HepG2 (cell line): ENCODE results near the gene NIPSNAP3A. TPM values are rescaled to one million over a fixed set of nuclear protein-coding genes. Genes with fewer than 3 reads are reported as not detected.
A peak's percentile ranks its signal among the peaks of the same experiment; 100 is the strongest.

Experiments used
- ATAC-seq: fragments of 200-7000 bp; cut with Tn5 transposase; 3 replicates; pipeline ENCODE4 v1.9.1; 2020; ENCODE audit warnings: mild to moderate bottlenecking, moderate library complexity
- Bru-seq: library from RNA; stranded (reverse); fragments of 400-500 nt; gene quantifications from one replicate; lab custom pipeline; 2021; lab: Mats Ljungman, UMichigan
- BruChase-seq, 2 experiments: library from RNA; stranded (reverse); fragments of 400-500 nt; gene quantifications; one replicate each; lab custom pipeline; 2021; lab: Mats Ljungman, UMichigan
- BruUV-seq: library from RNA; stranded (reverse); fragments of 400-500 nt; replicated peaks from 2 replicates; lab custom pipeline; 2021; lab: Mats Ljungman, UMichigan
- CTCF ChIA-PET: fragments of 300-600 bp; formaldehyde crosslinking; extraction: SDS; loops from one replicate; lab custom pipeline; 2021; ENCODE audit warnings: low total read pairs, inconsistent platforms, low intra/inter-chr PET ratio; lab: Yijun Ruan, JAX
- POLR2A ChIA-PET: fragments of 350-600 bp; sonication (Branson Sonifier 250); formaldehyde crosslinking; loops from one replicate; lab custom pipeline; 2020; ENCODE audit warnings: antibody characterized with exemption, inconsistent platforms; lab: Yijun Ruan, JAX
- DNase-seq: peaks from one replicate; pipeline ENCODE4 v3.0.0-alpha.2; 2015; ENCODE audit warnings: low spot score
- FAIRE-seq: peaks from 3 replicates; lab custom pipeline; 2011; peaks lifted over from hg19 to GRCh38; lab: Jason Lieb, UNC
- H2AFZ ChIP-seq: one replicate; pipeline ENCODE4 v1.6.1; 2011; ENCODE audit warnings: low read length, inconsistent platforms
- H3K27ac ChIP-seq: fragments of 300-600 bp; 3 replicates; pipeline ENCODE4 v1.8.0; 2011; ENCODE audit warnings: mixed run types, mild to moderate bottlenecking, mixed read lengths, low read length, inconsistent platforms; ENCODE audit not compliant: insufficient read depth; ENCODE audit errors: extremely low read length
- H3K27me3 ChIP-seq, 2 experiments: fragments of 200-600 bp in 1 of 2; 2 replicates in 1 of 2; 3 replicates in 1 of 2; pipeline versions ENCODE4 v1.6.0 to v1.8.0; 2011; ENCODE audit warnings: low read length in 2 of 2, mild to moderate bottlenecking in 2 of 2, moderate library complexity in 2 of 2, inconsistent platforms in 1 of 2; ENCODE audit not compliant: insufficient read depth in 2 of 2, control insufficient read depth in 1 of 2
- H3K36me3 ChIP-seq, 2 experiments: fragments of 200-600 bp in 1 of 2; replicated peaks in 1 of 2; 2 replicates in 1 of 2; 3 replicates in 1 of 2; pipeline versions ENCODE4 v1.5.1 to v1.8.0; 2011; ENCODE audit warnings: low read length in 2 of 2, inconsistent platforms in 1 of 2; ENCODE audit not compliant: insufficient read depth in 2 of 2, control insufficient read depth in 1 of 2
- H3K4me1 ChIP-seq: 2 replicates; pipeline ENCODE4 v1.5.1; 2012; ENCODE audit warnings: low read length, inconsistent platforms; ENCODE audit not compliant: insufficient read depth
- H3K4me2 ChIP-seq: 2 replicates; pipeline ENCODE4 v1.6.0; 2011; ENCODE audit warnings: low read depth, low read length, inconsistent platforms
- H3K4me3 ChIP-seq, 3 experiments: fragments of 200-600 bp in 1 of 3; sonication (generic), shearing (Covaris generic) in 1 of 3; replicated peaks in 1 of 3; 2 replicates each; pipeline ENCODE4 v1.5.1; 2011 to 2016; ENCODE audit warnings: low read length in 3 of 3, inconsistent platforms in 2 of 3, low read depth in 2 of 3, mild to moderate bottlenecking in 2 of 3, control low read depth in 1 of 3, mixed read lengths in 1 of 3; ENCODE audit not compliant: insufficient read depth in 1 of 3
- H3K79me2 ChIP-seq: one replicate; pipeline ENCODE4 v1.6.1; 2011; ENCODE audit warnings: low read length, inconsistent platforms; ENCODE audit not compliant: insufficient read depth
- H3K9ac ChIP-seq: 2 replicates; pipeline ENCODE4 v1.6.0; 2011; ENCODE audit warnings: mild to moderate bottlenecking, low read depth, low read length, inconsistent platforms; ENCODE audit not compliant: insufficient read depth
- H3K9me3 ChIP-seq: 2 replicates; pipeline ENCODE4 v1.5.1; 2012; ENCODE audit warnings: mild to moderate bottlenecking, low read length
- H4K20me1 ChIP-seq: 2 replicates; pipeline ENCODE4 v1.6.0; 2011; ENCODE audit warnings: inconsistent platforms, mild to moderate bottlenecking, low read length, moderate library complexity; ENCODE audit not compliant: insufficient read depth
- AGO1 ChIP-seq: fragments of 200-400 bp; formaldehyde crosslinking; IDR thresholded peaks from 2 replicates; pipeline ENCODE4 v1.6.1; 2017; ENCODE audit warnings: mild to moderate bottlenecking, low read depth, low read length, moderate library complexity; ENCODE audit not compliant: poor library complexity, severe bottlenecking
- CREM ChIP-seq, 2 experiments: sonication (generic) in 1 of 2; formaldehyde crosslinking in 1 of 2; IDR thresholded peaks; 2 replicates each; pipeline versions ENCODE4 v1.4.0 to v1.6.1; 2016 to 2020; ENCODE audit warnings: antibody characterized with exemption in 1 of 2, mild to moderate bottlenecking in 1 of 2, missing genetic modification reagents in 1 of 2
- E2F1 ChIP-seq: sonication (generic); formaldehyde crosslinking; IDR thresholded peaks from 2 replicates; pipeline ENCODE4 v1.5.0; 2020; ENCODE audit warnings: missing genetic modification reagents
- MBNL3 ChIP-seq: fragments of 250-450 bp; sonication (Bioruptor Pico); conservative IDR thresholded peaks from 2 replicates; pipeline ENCODE4 v1.8.0; 2022; ENCODE audit warnings: mild to moderate bottlenecking, inconsistent platforms
- MYC ChIP-seq: sonication (generic); formaldehyde crosslinking; IDR thresholded peaks from 2 replicates; pipeline ENCODE4 v1.9.0; 2021; ENCODE audit warnings: missing genetic modification reagents, borderline replicate concordance
- REL ChIP-seq: sonication (generic); formaldehyde crosslinking; conservative IDR thresholded peaks from 2 replicates; pipeline ENCODE4 v1.8.0; 2022; ENCODE audit warnings: mild to moderate bottlenecking, missing genetic modification reagents, moderate library complexity
- SRSF4 ChIP-seq: fragments of 200-400 bp; formaldehyde crosslinking; IDR thresholded peaks from one replicate; pipeline ENCODE4 v1.6.1; 2018; ENCODE audit warnings: mild to moderate bottlenecking, low read depth, low read length, moderate library complexity; ENCODE audit not compliant: poor library complexity, severe bottlenecking
- SRY ChIP-seq: sonication (generic); formaldehyde crosslinking; IDR thresholded peaks from 2 replicates; pipeline ENCODE4 v1.8.0; 2022; ENCODE audit warnings: mild to moderate bottlenecking, missing genetic modification reagents
- TBX3 ChIP-seq: fragments of 450-650 bp; IDR thresholded peaks from 2 replicates; pipeline ENCODE4 v1.6.1; 2017; ENCODE audit warnings: antibody characterized with exemption, mild to moderate bottlenecking, inconsistent platforms, borderline replicate concordance
- TERF1 ChIP-seq: sonication (generic); formaldehyde crosslinking; IDR thresholded peaks from 2 replicates; pipeline ENCODE4 v1.8.0; 2022; ENCODE audit warnings: mild to moderate bottlenecking, missing genetic modification reagents, moderate library complexity
- YEATS4 ChIP-seq: sonication (generic); formaldehyde crosslinking; IDR thresholded peaks from 2 replicates; pipeline ENCODE4 v1.4.0; 2020; ENCODE audit warnings: missing genetic modification reagents, borderline replicate concordance
- ZBTB38 ChIP-seq: sonication (generic); formaldehyde crosslinking; IDR thresholded peaks from 2 replicates; pipeline ENCODE4 v1.5.1; 2020; ENCODE audit warnings: mild to moderate bottlenecking, missing genetic modification reagents
- ZNF17 ChIP-seq: sonication (generic); formaldehyde crosslinking; IDR thresholded peaks from 2 replicates; pipeline ENCODE4 v1.5.0; 2020; ENCODE audit warnings: mild to moderate bottlenecking, missing genetic modification reagents
- WGBS: methylation state at CpG from one replicate; pipeline ENCODE4 v1.1.6; 2017; ENCODE audit warnings: low lambda C conversion rate; 5-methylcytosine and 5-hydroxymethylcytosine counted together
- in situ Hi-C: cut with HindIII; loops from 2 replicates; pipeline ENCODE4 v1.10.0; 2017; ENCODE audit warnings: low pct_unique_long_range_greater_than_20kb; ENCODE audit not compliant: extremely low pct_ligation_motif_present
- intact Hi-C: fragments of 100-400 bp; cut with micrococcal nuclease; formaldehyde crosslinking; loops from one replicate; pipeline ENCODE4 v1.10.0; 2022; ENCODE audit not compliant: unreplicated experiment
- long read RNA-seq, 2 experiments: library from RNA in 1 of 2; library from polyadenylated mRNA in 1 of 2; stranded (forward) in 1 of 2; unstranded in 1 of 2; transcript quantifications; one replicate each; pipeline ENCODE4 v2.0.0, GENCODE V29; 2019 to 2022
- polyA minus RNA-seq, 3 experiments: library from RNA; depleted of rRNA, polyadenylated mRNA; stranded (reverse); fragments of >200 nt; gene quantifications; 2 replicates each; pipeline ENCODE4 v1.2.3, GENCODE V29; 2011; ENCODE audit warnings: low replicate concordance in 1 of 3
- polyA plus RNA-seq, 8 experiments: library from polyadenylated mRNA; depleted of rRNA in 3 of 8; stranded (reverse) in 7 of 8; unstranded in 1 of 8; fragments of >200 nt; fragmentation: Illumina TruSeq in 4 of 8; extraction: Trizol in 4 of 8; gene quantifications; 2 replicates each; pipeline versions ENCODE4 v1.2.1 to v1.2.3, GENCODE V29; 2011 to 2016; ENCODE audit warnings: low read depth in 4 of 8, missing spikeins in 1 of 8, mixed read lengths in 1 of 8; ENCODE audit not compliant: insufficient read depth in 1 of 8
- total RNA-seq, 5 experiments: library from RNA; depleted of rRNA; stranded (reverse); fragments of >200 nt; fragmentation: Illumina TruSeq; extraction: Trizol; gene quantifications; 2 replicates each; pipeline ENCODE4 v1.2.3, GENCODE V29; 2016; ENCODE audit warnings: low read depth in 1 of 5

Gene NIPSNAP3A
- total RNA-seq (2016; rRNA removed; fragmentation: Illumina TruSeq; extraction: Trizol): 14.6 and 23.8 TPM in 2 replicates
- 3.1 and 3.3 TPM in 2 replicates for total RNA-seq (2016; cell fraction: cytosol; rRNA removed; fragmentation: Illumina TruSeq; extraction: Trizol; ENCODE audit: low read depth)
- total RNA-seq (2016; cell fraction: insoluble cytoplasmic fraction; rRNA removed; fragmentation: Illumina TruSeq; extraction: Trizol): 15.3 and 24.1 TPM in 2 replicates
- 4.3 and 4.7 TPM in 2 replicates for total RNA-seq (2016; cell fraction: membrane; rRNA removed; fragmentation: Illumina TruSeq; extraction: Trizol)
- total RNA-seq (2016; cell fraction: nucleus; rRNA removed; fragmentation: Illumina TruSeq; extraction: Trizol): 7.8 and 9.0 TPM in 2 replicates
- polyA plus RNA-seq (2011; rRNA removed): 11.7 and 13.7 TPM in 2 replicates
- polyA plus RNA-seq (2011; cell fraction: cytosol; rRNA removed): 5.4 and 8.4 TPM in 2 replicates
- 4.2 and 7.0 TPM in 2 replicates for polyA plus RNA-seq (2011; cell fraction: nucleus; rRNA removed)
- polyA plus RNA-seq (2012): 7.9 and 8.7 TPM in 2 replicates
- 1.9 and 2.0 TPM in 2 replicates for polyA plus RNA-seq (2016; cell fraction: cytosol; fragmentation: Illumina TruSeq; extraction: Trizol; ENCODE audit: low read depth)
- 24.3 and 26.7 TPM in 2 replicates for polyA plus RNA-seq (2016; cell fraction: insoluble cytoplasmic fraction; fragmentation: Illumina TruSeq; extraction: Trizol; ENCODE audit: low read depth)
- 3.3 and 3.6 TPM in 2 replicates for polyA plus RNA-seq (2016; cell fraction: membrane; fragmentation: Illumina TruSeq; extraction: Trizol; ENCODE audit: low read depth)
- polyA plus RNA-seq (2016; cell fraction: nucleus; fragmentation: Illumina TruSeq; extraction: Trizol; ENCODE audit: insufficient read depth, low read depth): 12.3 and 12.4 TPM in 2 replicates
- polyA minus RNA-seq (2011; rRNA and poly(A)+ RNA removed; ENCODE audit: low replicate concordance): 3.1 and 4.9 TPM in 2 replicates
- 4.4 and 4.6 TPM in 2 replicates for polyA minus RNA-seq (2011; cell fraction: cytosol; rRNA and poly(A)+ RNA removed)
- 8.6 and 9.1 TPM in 2 replicates for polyA minus RNA-seq (2011; cell fraction: nucleus; rRNA and poly(A)+ RNA removed)
- Bru-seq, nascent RNA: percentile 56 among the genes with signal in this experiment
- percentile 57 among the genes with signal in this experiment for BruChase-seq, experiment 1, labeled RNA remaining after a 6-hour chase
- BruChase-seq, experiment 2, labeled RNA remaining after a 2-hour chase: percentile 50 among the genes with signal in this experiment
- long read RNA-seq, experiment 1, transcript NIPSNAP3A-201 (6 exons, 1,633 nt): major isoform, 12 of 25 reads
- long read RNA-seq, experiment 1, partial matches to known transcripts: 12 of 25 reads
- long read RNA-seq, experiment 1, other reads (novel, unspliced or antisense): 1 of 25 reads
- long read RNA-seq, experiment 2, partial matches to known transcripts: 1 of 6 reads
- long read RNA-seq, experiment 2, other reads (novel, unspliced or antisense): 2 of 6 reads

GRCh38 chr9:104747565-104748358 lies at the start of gene NIPSNAP3A:
Gene NIPSNAP3A (plus strand): TSS chr9:104747683. CDS start chr9:104747793, 110 bp downstream.
- FAIRE-seq: no peak
- Histone ChIP-seq H3K4me3 (peak within 1 kb of the TSS; percentile 71 to 90 (median 89)), H3K79me2 (no peaks in the 10 kb centered on the region), H2AFZ (peak within 1 kb of the TSS; percentile 95), H3K36me3 (no peaks in the 10 kb centered on the region), H3K4me1 (peaks cover 19% of the 10 kb centered on the region), H3K4me2 (peak within 1 kb of the TSS; percentile 87), H3K27me3 (no peaks in the 10 kb centered on the region), H3K9ac (peak within 1 kb of the TSS; percentile 71), H3K27ac (peak within 1 kb of the TSS; percentile 54), H3K9me3 (no peaks in the 10 kb centered on the region), H4K20me1 (no peaks in the 10 kb centered on the region)
- TSS peak; percentile 78 for BruUV-seq
- intact Hi-C loops: loop anchor here (5.0 kb wide), 1 partner anchor 655 kb away; the partner anchor contains the start of gene SMC2
- peak; percentile 54 for DNase-seq
- CTCF ChIA-PET: no interaction called here
- in situ Hi-C loops: no loop called here
- WGBS: 0% methylated on average over 2 of the region's 71 CpGs
- ATAC-seq: peak; percentile 94
- POLR2A ChIA-PET: interaction anchor here (0.9 to 1.3 kb wide), 3 partner anchors 16 to 669 kb away, joined by 3 to 6 read pairs (median 6); partner anchors contain the start of gene NIPSNAP3B
- peak; percentile 69; the same call in 1 of the 2 replicates for TF ChIP-seq YEATS4 (CRISPR knock-in tag)
- 0 out of 2 replicates have a peak, but pooled peaks have one; percentile 57 for TF ChIP-seq E2F1
- peak; percentile 68 for TF ChIP-seq SRY
- TF ChIP-seq SRSF4: no peak
- TF ChIP-seq ZNF17 (CRISPR knock-in tag): no peak
- peak; percentile 22; the same call in 1 of the 2 replicates for TF ChIP-seq CREM (IDR thresholded peaks at IDR 0.05)
- no peak for TF ChIP-seq CREM (CRISPR knock-in tag; IDR thresholded peaks at IDR 0.05)
- peak; percentile 24 for TF ChIP-seq AGO1
- no peak for TF ChIP-seq REL
- no peak for TF ChIP-seq ZBTB38 (CRISPR knock-in tag)
- no peak for TF ChIP-seq TERF1 (CRISPR knock-in tag)
- peak; percentile 74; the same call in 1 of the 2 replicates for TF ChIP-seq MYC (CRISPR knock-in tag)
- TF ChIP-seq MBNL3: no peak
- TF ChIP-seq TBX3: no peak
